ENCODE data around the gene USP7.

Gene USP7

DNA sequence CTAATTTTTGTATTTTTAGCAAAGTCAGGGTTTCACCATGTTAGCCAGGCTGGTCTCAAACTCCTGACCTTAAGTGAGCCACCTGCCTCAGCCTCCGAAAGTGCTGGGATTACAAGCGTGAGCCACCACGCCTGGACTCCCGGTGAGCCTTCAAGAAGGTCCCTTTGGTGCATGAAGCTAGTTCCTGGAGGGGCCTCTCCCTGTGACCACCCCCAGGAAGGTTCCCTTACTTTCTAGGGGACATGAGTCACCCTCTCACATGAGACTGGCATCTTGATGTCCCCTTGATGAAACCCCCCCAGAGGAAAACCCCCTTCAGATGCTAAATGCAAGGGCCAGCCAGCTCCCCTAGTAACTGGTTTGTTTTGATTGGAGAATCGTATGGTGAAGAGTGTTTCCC lies 107.7 kb downstream of the USP7 start:
- no peak overlapping the region for H3K27ac ChIP-seq (ENCODE audit: low read depth, low read length)

DNA sequence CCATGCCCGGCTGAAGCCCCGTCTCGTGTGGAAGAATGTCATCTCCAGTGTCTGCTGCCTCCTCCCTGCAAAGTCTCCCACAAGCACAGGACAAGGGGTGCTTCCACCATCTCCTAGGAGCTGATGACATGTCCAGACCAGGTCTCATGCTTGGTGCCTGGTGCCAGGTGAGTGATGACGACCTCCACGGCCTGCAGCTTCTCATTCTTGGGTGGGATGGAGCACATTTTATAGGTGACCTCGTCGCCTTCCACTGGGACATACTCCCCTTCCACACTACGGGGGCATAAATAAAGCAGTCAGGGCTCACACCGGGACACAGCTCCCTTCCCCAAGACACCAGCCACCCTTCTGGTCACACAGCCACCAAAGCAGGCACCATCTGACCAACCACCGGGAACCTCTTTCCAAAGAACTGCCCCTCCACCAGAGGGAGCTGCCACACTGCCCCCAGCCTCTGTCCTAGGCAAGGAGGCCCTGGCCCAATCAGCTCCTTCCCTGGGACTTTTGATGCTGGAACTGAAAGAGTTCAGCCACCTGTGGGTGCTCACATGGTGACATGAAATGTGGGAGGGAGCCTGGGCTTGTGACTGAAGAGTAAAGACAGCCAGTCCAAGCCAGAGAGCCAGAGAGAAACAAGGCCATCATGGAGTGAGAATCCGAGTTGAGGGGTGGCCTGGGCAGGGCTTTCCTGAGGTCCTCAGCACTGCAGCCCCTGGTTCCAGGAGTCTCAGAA lies 108.5 kb downstream of the USP7 start:
- Histone ChIP-seq H2AFZ (ENCODE audit: low read length, unreplicated experiment) (no peak overlapping the region), H3K79me2 (ENCODE audit: control insufficient read depth, insufficient read depth, low read length, unreplicated experiment) (peaks cover 17% of the 10 kb centered on the region), H3K36me3 (ENCODE audit: insufficient read depth, low read length) (peaks cover 9% of the 10 kb centered on the region), H3K27me3 (ENCODE audit: insufficient read depth, low read length) (no peaks in the 10 kb centered on the region), H3K27ac (ENCODE audit: low read depth, low read length) (no peak overlapping the region), H3K4me3 (ENCODE audit: low read depth, low read length) (no peak overlapping the region), H3K4me1 (ENCODE audit: control insufficient read depth, insufficient read depth, low read length, unreplicated experiment) (peaks cover 30% of the 10 kb centered on the region)

More for the DNA sequence above, 107.7 kb downstream of the USP7 start:
- no peaks in the 10 kb centered on the region for H3K27me3 ChIP-seq (ENCODE audit: insufficient read depth, low read length)
- H3K79me2 ChIP-seq (ENCODE audit: control insufficient read depth, insufficient read depth, low read length, unreplicated experiment) = peaks cover 17% of the 10 kb centered on the region
- H3K4me3 ChIP-seq (ENCODE audit: low read depth, low read length) = no peak overlapping the region
- H3K36me3 ChIP-seq (ENCODE audit: insufficient read depth, low read length) = peaks cover 9% of the 10 kb centered on the region
- H2AFZ ChIP-seq (ENCODE audit: low read length, unreplicated experiment) = no peak overlapping the region
- peaks cover 28% of the 10 kb centered on the region for H3K4me1 ChIP-seq (ENCODE audit: control insufficient read depth, insufficient read depth, low read length, unreplicated experiment)

DNA sequence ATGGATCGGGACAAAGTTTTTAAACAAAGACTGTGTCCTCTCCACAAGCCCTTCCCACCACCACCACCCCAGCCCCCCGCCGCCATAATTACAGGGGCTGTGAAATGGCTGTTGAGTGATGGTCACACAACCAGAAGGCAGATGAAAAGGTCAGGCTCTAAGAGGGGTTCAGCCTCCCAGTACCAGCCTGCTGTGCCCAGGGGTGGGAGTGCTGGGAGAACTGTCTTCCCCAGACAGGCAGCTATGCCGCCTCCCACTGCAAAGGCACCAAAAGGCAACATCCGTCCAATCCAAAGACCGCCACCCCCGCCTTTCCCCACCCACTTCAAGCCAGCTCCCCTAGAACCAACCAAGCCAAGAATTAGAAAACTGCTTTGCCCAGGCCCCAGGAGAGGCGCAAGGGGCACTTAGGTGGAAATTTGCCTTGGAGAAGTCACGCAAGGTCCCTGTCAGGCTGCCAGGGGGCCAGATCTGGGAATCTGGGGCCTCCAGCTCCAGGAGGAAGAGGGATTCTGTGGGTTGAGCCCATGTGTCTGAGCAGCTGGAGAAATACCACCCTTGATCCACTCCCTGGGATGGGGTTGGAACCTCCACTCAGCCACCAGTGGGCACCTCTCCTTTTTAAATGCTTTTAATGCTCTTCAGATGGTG lies 109.3 kb downstream of the USP7 start:
- no peak overlapping the region for H3K4me3 ChIP-seq (ENCODE audit: low read depth, low read length)
- H3K27ac ChIP-seq (ENCODE audit: low read depth, low read length) = no peak overlapping the region
- peaks cover 11% of the 10 kb centered on the region for H3K79me2 ChIP-seq (ENCODE audit: control insufficient read depth, insufficient read depth, low read length, unreplicated experiment)
- no peak overlapping the region for H2AFZ ChIP-seq (ENCODE audit: low read length, unreplicated experiment)
- H3K36me3 ChIP-seq (ENCODE audit: insufficient read depth, low read length) = peaks cover 15% of the 10 kb centered on the region
- no peaks in the 10 kb centered on the region for H3K27me3 ChIP-seq (ENCODE audit: insufficient read depth, low read length)
- H3K4me1 ChIP-seq (ENCODE audit: control insufficient read depth, insufficient read depth, low read length, unreplicated experiment) = peaks cover 31% of the 10 kb centered on the region

DNA sequence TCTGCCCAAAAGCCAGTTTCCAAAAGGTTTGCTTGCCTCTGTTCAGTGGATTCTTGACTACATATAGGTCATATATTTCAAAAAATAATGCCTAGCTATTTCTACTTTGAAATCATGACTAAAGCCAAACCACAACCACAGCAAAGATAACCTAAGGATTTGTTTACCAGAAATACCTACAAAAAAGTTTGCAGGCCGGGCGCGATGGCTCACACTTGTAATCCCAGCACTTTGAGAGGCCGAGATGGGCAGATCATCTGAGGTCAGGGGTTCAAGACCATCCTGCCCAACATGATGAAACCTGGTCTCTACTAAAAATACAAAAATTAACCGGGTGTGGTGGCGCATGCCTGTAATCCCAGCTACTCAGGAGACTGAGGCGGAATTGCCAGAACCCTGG lies 110.1 kb downstream of the USP7 start:
- H3K4me1 ChIP-seq (ENCODE audit: control insufficient read depth, insufficient read depth, low read length, unreplicated experiment) = peaks cover 39% of the 10 kb centered on the region
- no peak overlapping the region for H2AFZ ChIP-seq (ENCODE audit: low read length, unreplicated experiment)
- H3K36me3 ChIP-seq (ENCODE audit: insufficient read depth, low read length) = peaks cover 15% of the 10 kb centered on the region
- H3K27ac ChIP-seq (ENCODE audit: low read depth, low read length) = no peak overlapping the region
- no peak overlapping the region for H3K4me3 ChIP-seq (ENCODE audit: low read depth, low read length)
- H3K79me2 ChIP-seq (ENCODE audit: control insufficient read depth, insufficient read depth, low read length, unreplicated experiment) = peaks cover 3% of the 10 kb centered on the region
- no peaks in the 10 kb centered on the region for H3K27me3 ChIP-seq (ENCODE audit: insufficient read depth, low read length)

DNA sequence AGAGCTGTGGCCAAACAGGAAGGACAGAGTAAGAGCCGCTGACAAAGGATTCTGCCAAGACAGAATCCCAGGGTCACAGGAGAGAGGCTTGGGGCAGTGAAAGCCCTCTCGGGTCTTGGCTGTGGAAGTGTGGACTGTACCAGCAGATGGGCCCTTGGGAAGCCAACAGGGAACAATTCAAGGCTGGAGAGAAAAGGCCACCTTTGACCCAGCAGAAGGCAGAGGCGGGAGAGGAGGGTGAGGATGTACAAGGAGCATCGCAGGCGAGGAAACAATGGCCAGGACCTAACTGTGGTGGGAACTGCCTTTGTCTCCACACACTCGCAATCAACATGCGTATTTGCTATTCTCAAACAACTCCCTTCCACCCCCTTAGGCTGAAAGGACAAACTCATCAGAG lies 110.6 kb downstream of the USP7 start:
- Histone ChIP-seq H3K4me1 (ENCODE audit: control insufficient read depth, insufficient read depth, low read length, unreplicated experiment) (peaks cover 44% of the 10 kb centered on the region), H3K27me3 (ENCODE audit: insufficient read depth, low read length) (no peaks in the 10 kb centered on the region), H3K79me2 (ENCODE audit: control insufficient read depth, insufficient read depth, low read length, unreplicated experiment) (no peaks in the 10 kb centered on the region), H3K4me3 (ENCODE audit: low read depth, low read length) (no peak overlapping the region), H3K36me3 (ENCODE audit: insufficient read depth, low read length) (peaks cover 17% of the 10 kb centered on the region), H3K27ac (ENCODE audit: low read depth, low read length) (peak overlapping the region; percentile 3; the same call in 1 of the 2 replicates), H2AFZ (ENCODE audit: low read length, unreplicated experiment) (no peak overlapping the region)

GRCh38 chr16:8852534-8852933 lies 111.2 kb downstream of the USP7 start:
- no peaks in the 10 kb centered on the region for H3K27me3 ChIP-seq (ENCODE audit: insufficient read depth, low read length)
- no peak overlapping the region for H3K4me3 ChIP-seq (ENCODE audit: low read depth, low read length)
- H3K27ac ChIP-seq (ENCODE audit: low read depth, low read length) = peak overlapping the region; percentile 3
- no peak overlapping the region for H2AFZ ChIP-seq (ENCODE audit: low read length, unreplicated experiment)
- H3K79me2 ChIP-seq (ENCODE audit: control insufficient read depth, insufficient read depth, low read length, unreplicated experiment) = no peaks in the 10 kb centered on the region
- peaks cover 19% of the 10 kb centered on the region for H3K36me3 ChIP-seq (ENCODE audit: insufficient read depth, low read length)
- peaks cover 46% of the 10 kb centered on the region for H3K4me1 ChIP-seq (ENCODE audit: control insufficient read depth, insufficient read depth, low read length, unreplicated experiment)

GRCh38 chr16:8851761-8852403 lies 111.8 kb downstream of the USP7 start:
- H2AFZ ChIP-seq (ENCODE audit: low read length, unreplicated experiment) = no peak overlapping the region
- peaks cover 19% of the 10 kb centered on the region for H3K36me3 ChIP-seq (ENCODE audit: insufficient read depth, low read length)
- peaks cover 45% of the 10 kb centered on the region for H3K4me1 ChIP-seq (ENCODE audit: control insufficient read depth, insufficient read depth, low read length, unreplicated experiment)

GRCh38 chr16:8850279-8850885 lies 113.3 kb downstream of the USP7 start:
- Histone ChIP-seq H3K27ac (ENCODE audit: low read depth, low read length) (peak overlapping the region; percentile 78), H2AFZ (ENCODE audit: low read length, unreplicated experiment) (no peak overlapping the region), H3K4me1 (ENCODE audit: control insufficient read depth, insufficient read depth, low read length, unreplicated experiment) (peaks cover 37% of the 10 kb centered on the region), H3K36me3 (ENCODE audit: insufficient read depth, low read length) (peaks cover 25% of the 10 kb centered on the region), H3K27me3 (ENCODE audit: insufficient read depth, low read length) (no peaks in the 10 kb centered on the region), H3K4me3 (ENCODE audit: low read depth, low read length) (peak overlapping the region; percentile 40; the same call in 1 of the 2 replicates), H3K79me2 (ENCODE audit: control insufficient read depth, insufficient read depth, low read length, unreplicated experiment) (peaks cover 6% of the 10 kb centered on the region)

More at GRCh38 chr16:8851761-8852403, 111.8 kb downstream of the USP7 start:
- Histone ChIP-seq H3K4me3 (ENCODE audit: low read depth, low read length) (no peak overlapping the region), H3K79me2 (ENCODE audit: control insufficient read depth, insufficient read depth, low read length, unreplicated experiment) (no peaks in the 10 kb centered on the region), H3K27me3 (ENCODE audit: insufficient read depth, low read length) (no peaks in the 10 kb centered on the region), H3K27ac (ENCODE audit: low read depth, low read length) (peak overlapping the region; percentile 3; the same call in 1 of the 2 replicates)

DNA sequence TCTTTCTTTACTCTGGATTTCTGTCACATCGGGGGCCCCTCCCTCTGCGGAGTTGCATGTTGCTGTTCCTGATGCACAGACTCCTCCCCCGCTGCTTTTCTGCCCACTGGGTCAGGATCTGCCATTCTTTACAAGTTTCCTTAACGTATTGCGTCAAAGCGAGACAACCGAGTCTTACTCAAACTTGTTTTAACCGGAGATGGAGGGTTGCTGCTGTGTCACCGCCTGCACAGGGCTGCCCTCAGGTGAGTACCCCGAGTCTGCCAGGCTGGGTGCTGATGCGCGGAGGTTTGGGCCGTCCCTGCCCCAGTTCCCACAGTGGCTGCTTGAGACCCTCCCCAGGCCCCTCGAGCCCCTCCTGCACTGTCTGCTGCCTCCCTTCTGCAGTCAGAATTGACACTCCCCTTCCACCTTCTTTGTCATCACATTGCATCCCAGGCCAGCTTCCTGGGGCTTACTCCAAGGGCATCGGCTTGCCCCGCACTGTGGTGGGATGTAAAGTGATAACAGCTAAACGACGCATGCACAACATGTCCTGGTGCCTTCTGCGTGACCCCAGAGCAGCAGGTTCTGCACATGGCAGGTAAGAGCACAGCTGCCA lies 114.2 kb downstream of the USP7 start:
- H2AFZ ChIP-seq (ENCODE audit: low read length, unreplicated experiment) = no peak overlapping the region
- peaks cover 8% of the 10 kb centered on the region for H3K79me2 ChIP-seq (ENCODE audit: control insufficient read depth, insufficient read depth, low read length, unreplicated experiment)
- H3K36me3 ChIP-seq (ENCODE audit: insufficient read depth, low read length) = peaks cover 22% of the 10 kb centered on the region
- H3K27me3 ChIP-seq (ENCODE audit: insufficient read depth, low read length) = no peaks in the 10 kb centered on the region
- peak overlapping the region; percentile 78 for H3K27ac ChIP-seq (ENCODE audit: low read depth, low read length)
- H3K4me3 ChIP-seq (ENCODE audit: low read depth, low read length) = peak overlapping the region; percentile 40; the same call in 1 of the 2 replicates
- peaks cover 37% of the 10 kb centered on the region for H3K4me1 ChIP-seq (ENCODE audit: control insufficient read depth, insufficient read depth, low read length, unreplicated experiment)

DNA sequence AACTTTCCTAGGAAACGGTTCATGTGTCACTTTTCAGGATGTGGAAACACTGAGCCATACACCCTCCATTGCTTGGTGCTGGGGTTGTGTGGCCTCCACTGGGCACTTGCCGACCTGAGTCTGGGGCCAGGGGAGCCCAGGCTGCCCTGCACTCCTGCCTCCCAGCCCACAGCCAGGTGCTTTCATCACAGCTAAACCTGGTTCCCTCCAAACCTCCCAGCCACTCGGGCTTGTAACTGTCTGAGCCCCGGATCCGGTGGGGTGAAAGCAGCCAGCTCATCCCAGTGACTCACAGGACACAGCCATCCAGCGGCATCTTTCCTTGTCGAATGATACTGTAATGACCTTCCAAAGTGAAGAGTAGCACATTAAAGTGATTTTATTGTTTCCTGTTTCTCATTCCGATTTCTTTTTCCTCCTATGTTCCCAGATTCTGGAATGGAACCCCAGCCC lies 114.7 kb downstream of the USP7 start:
- Histone ChIP-seq H3K4me3 (ENCODE audit: low read depth, low read length) (no peak overlapping the region), H2AFZ (ENCODE audit: low read length, unreplicated experiment) (no peak overlapping the region), H3K36me3 (ENCODE audit: insufficient read depth, low read length) (peaks cover 22% of the 10 kb centered on the region), H3K4me1 (ENCODE audit: control insufficient read depth, insufficient read depth, low read length, unreplicated experiment) (peaks cover 37% of the 10 kb centered on the region), H3K27ac (ENCODE audit: low read depth, low read length) (peak overlapping the region; percentile 78), H3K79me2 (ENCODE audit: control insufficient read depth, insufficient read depth, low read length, unreplicated experiment) (peaks cover 11% of the 10 kb centered on the region), H3K27me3 (ENCODE audit: insufficient read depth, low read length) (no peaks in the 10 kb centered on the region)

Data from ACC112 (cell line).